HEK293 (cell line): Measurements from ENCODE around the gene BAG1.

Source experiments
- CTCF ChIA-PET: fragments of 350-600 bp; formaldehyde crosslinking; extraction: SDS; loops from one replicate; lab custom pipeline; 2021; ENCODE audit warnings: antibody characterized with exemption; lab: Yijun Ruan, JAX
- POLR2A ChIA-PET: fragments of 300-600 bp; formaldehyde crosslinking; extraction: SDS; loops from one replicate; lab custom pipeline; 2020; ENCODE audit warnings: antibody characterized with exemption, inconsistent platforms; lab: Yijun Ruan, JAX
- H3K27ac ChIP-seq: fragments of 200-500 bp; sonication (Bioruptor generic); 2 replicates; pipeline ENCODE4 v1.5.1; 2014; ENCODE audit warnings: low read depth, low read length, control low read depth, inconsistent platforms; ENCODE audit errors: extremely low read depth
- H3K36me3 ChIP-seq, 2 experiments: fragments of 200-500 bp in 1 of 2; sonication (Bioruptor generic) in 1 of 2; 1 replicate in 1 of 2; 2 replicates in 1 of 2; pipeline ENCODE4 v1.5.1; 2014 to 2017; ENCODE audit warnings: inconsistent platforms in 2 of 2, low read length in 2 of 2; ENCODE audit not compliant: control insufficient read depth in 2 of 2, insufficient read depth in 1 of 2
- H3K4me1 ChIP-seq: fragments of 200-500 bp; sonication (Bioruptor generic); 2 replicates; pipeline ENCODE4 v1.5.1; 2014; ENCODE audit warnings: mild to moderate bottlenecking, low read length, inconsistent platforms; ENCODE audit not compliant: control insufficient read depth, insufficient read depth
- H3K4me3 ChIP-seq: 2 replicates; pipeline ENCODE4 v1.5.1; 2011; ENCODE audit warnings: low read depth, mild to moderate bottlenecking, control low read depth, low read length, moderate library complexity
- H3K9me3 ChIP-seq: fragments of 200-500 bp; sonication (Bioruptor generic); 2 replicates; pipeline ENCODE4 v1.5.1; 2014; ENCODE audit warnings: low read depth, low read length, inconsistent platforms; ENCODE audit not compliant: control insufficient read depth, insufficient read depth
- CTCF ChIP-seq: fragments of 450-650 bp; formaldehyde crosslinking; IDR thresholded peaks from 2 replicates; pipeline ENCODE4 v1.5.1; 2016; ENCODE audit warnings: missing biosample characterization, missing genetic modification characterization
- EGR2 ChIP-seq: fragments of 450-650 bp; formaldehyde crosslinking; IDR thresholded peaks from 2 replicates; pipeline ENCODE4 v1.5.1; 2016; ENCODE audit warnings: low read depth, missing biosample characterization, missing genetic modification characterization
- HOXA7 ChIP-seq: sonication (generic); formaldehyde crosslinking; IDR thresholded peaks from 2 replicates; pipeline ENCODE4 v1.8.1; 2022; ENCODE audit warnings: missing genetic modification reagents, borderline replicate concordance
- HOXC10 ChIP-seq: sonication (generic); formaldehyde crosslinking; IDR thresholded peaks from 2 replicates; pipeline ENCODE4 v1.8.1; 2023; ENCODE audit warnings: mild to moderate bottlenecking, missing genetic modification reagents
- KLF10 ChIP-seq: fragments of 450-650 bp; IDR thresholded peaks from 2 replicates; pipeline ENCODE4 v1.5.1; 2018; ENCODE audit warnings: missing biosample characterization, mild to moderate bottlenecking, missing genetic modification characterization
- KLF16 ChIP-seq: fragments of 450-650 bp; formaldehyde crosslinking; IDR thresholded peaks from 2 replicates; pipeline ENCODE4 v1.5.1; 2017; ENCODE audit warnings: missing biosample characterization, missing genetic modification characterization
- KLF17 ChIP-seq: fragments of 450-650 bp; formaldehyde crosslinking; IDR thresholded peaks from 2 replicates; pipeline ENCODE4 v1.5.1; 2016; ENCODE audit warnings: missing biosample characterization, missing genetic modification characterization
- ZBTB11 ChIP-seq: fragments of 450-650 bp; formaldehyde crosslinking; conservative IDR thresholded peaks from 2 replicates; pipeline ENCODE4 v1.5.1; 2016; ENCODE audit warnings: low read depth, missing biosample characterization, missing genetic modification characterization
- ZBTB21 ChIP-seq: fragments of 450-650 bp; formaldehyde crosslinking; IDR thresholded peaks from 2 replicates; pipeline ENCODE4 v1.5.1; 2017; ENCODE audit warnings: missing biosample characterization, missing genetic modification characterization
- ZNF121 ChIP-seq: fragments of 450-650 bp; formaldehyde crosslinking; IDR thresholded peaks from 2 replicates; pipeline ENCODE4 v1.5.1; 2016; ENCODE audit warnings: missing biosample characterization, missing genetic modification characterization
- ZNF133 ChIP-seq: fragments of 450-650 bp; formaldehyde crosslinking; IDR thresholded peaks from 2 replicates; pipeline ENCODE4 v1.5.1; 2016; ENCODE audit warnings: missing biosample characterization, missing genetic modification characterization
- ZNF146 ChIP-seq: fragments of 450-650 bp; formaldehyde crosslinking; IDR thresholded peaks from 2 replicates; pipeline ENCODE4 v1.5.1; 2016; ENCODE audit warnings: missing biosample characterization, missing genetic modification characterization
- ZNF18 ChIP-seq: fragments of 450-650 bp; formaldehyde crosslinking; IDR thresholded peaks from 2 replicates; pipeline ENCODE4 v1.5.1; 2016; ENCODE audit warnings: missing biosample characterization, missing genetic modification characterization
- ZNF2 ChIP-seq: fragments of 450-650 bp; formaldehyde crosslinking; IDR thresholded peaks from 2 replicates; pipeline ENCODE4 v1.5.1; 2016; ENCODE audit warnings: missing biosample characterization, missing genetic modification characterization
- ZNF223 ChIP-seq: fragments of 450-650 bp; formaldehyde crosslinking; IDR thresholded peaks from 2 replicates; pipeline ENCODE4 v1.5.1; 2016; ENCODE audit warnings: missing biosample characterization, missing genetic modification characterization
- ZNF248 ChIP-seq: fragments of 450-650 bp; formaldehyde crosslinking; IDR thresholded peaks from 2 replicates; pipeline ENCODE4 v1.5.1; 2017; ENCODE audit warnings: missing biosample characterization, missing genetic modification characterization
- ZNF266 ChIP-seq: fragments of 450-650 bp; formaldehyde crosslinking; IDR thresholded peaks from 2 replicates; pipeline ENCODE4 v1.5.1; 2016; ENCODE audit warnings: missing biosample characterization, missing genetic modification characterization, low read depth
- ZNF354C ChIP-seq: fragments of 450-650 bp; formaldehyde crosslinking; IDR thresholded peaks from 2 replicates; pipeline ENCODE4 v1.5.1; 2016; ENCODE audit warnings: missing biosample characterization, missing genetic modification characterization, low read depth, borderline replicate concordance
- ZNF366 ChIP-seq: fragments of 450-650 bp; formaldehyde crosslinking; conservative IDR thresholded peaks from 2 replicates; pipeline ENCODE4 v1.5.1; 2016; ENCODE audit warnings: missing biosample characterization, missing genetic modification characterization
- ZNF394 ChIP-seq: fragments of 450-650 bp; formaldehyde crosslinking; IDR thresholded peaks from 2 replicates; pipeline ENCODE4 v1.5.1; 2016; ENCODE audit warnings: missing biosample characterization, missing genetic modification characterization, mild to moderate bottlenecking, moderate library complexity, borderline replicate concordance
- ZNF433 ChIP-seq: fragments of 450-650 bp; formaldehyde crosslinking; IDR thresholded peaks from 2 replicates; pipeline ENCODE4 v1.5.1; 2016; ENCODE audit warnings: missing biosample characterization, missing genetic modification characterization, low read depth
- ZNF48 ChIP-seq: fragments of 450-650 bp; formaldehyde crosslinking; IDR thresholded peaks from 2 replicates; pipeline ENCODE4 v1.5.1; 2016; ENCODE audit warnings: missing biosample characterization, missing genetic modification characterization
- ZNF561 ChIP-seq: fragments of 450-650 bp; IDR thresholded peaks from 2 replicates; pipeline ENCODE4 v1.5.1; 2018; ENCODE audit warnings: missing biosample characterization, missing genetic modification characterization, borderline replicate concordance
- ZNF610 ChIP-seq: fragments of 450-650 bp; formaldehyde crosslinking; IDR thresholded peaks from 2 replicates; pipeline ENCODE4 v1.5.1; 2016; ENCODE audit warnings: missing biosample characterization, missing genetic modification characterization, borderline replicate concordance
- ZNF701 ChIP-seq: fragments of 450-650 bp; formaldehyde crosslinking; IDR thresholded peaks from 2 replicates; pipeline ENCODE4 v1.5.1; 2016; ENCODE audit warnings: missing biosample characterization, missing genetic modification characterization
- ZNF792 ChIP-seq: fragments of 450-650 bp; formaldehyde crosslinking; IDR thresholded peaks from 2 replicates; pipeline ENCODE4 v1.5.1; 2016; ENCODE audit warnings: missing biosample characterization, missing genetic modification characterization
- ZSCAN16 ChIP-seq: fragments of 450-650 bp; formaldehyde crosslinking; IDR thresholded peaks from 2 replicates; pipeline ENCODE4 v1.5.1; 2016; ENCODE audit warnings: missing biosample characterization, missing genetic modification characterization
- TF ChIP-seq, protein P1 (sequence below): fragments of 450-650 bp; formaldehyde crosslinking; IDR thresholded peaks from 2 replicates; pipeline ENCODE4 v1.5.1; 2017; ENCODE audit warnings: missing biosample characterization, mild to moderate bottlenecking, missing genetic modification characterization, moderate library complexity
- TF ChIP-seq, protein P2 (sequence below): fragments of 450-650 bp; formaldehyde crosslinking; IDR thresholded peaks from 2 replicates; pipeline ENCODE4 v1.5.1; 2016; ENCODE audit warnings: missing biosample characterization, missing genetic modification characterization

The BAG1 gene

DNA sequence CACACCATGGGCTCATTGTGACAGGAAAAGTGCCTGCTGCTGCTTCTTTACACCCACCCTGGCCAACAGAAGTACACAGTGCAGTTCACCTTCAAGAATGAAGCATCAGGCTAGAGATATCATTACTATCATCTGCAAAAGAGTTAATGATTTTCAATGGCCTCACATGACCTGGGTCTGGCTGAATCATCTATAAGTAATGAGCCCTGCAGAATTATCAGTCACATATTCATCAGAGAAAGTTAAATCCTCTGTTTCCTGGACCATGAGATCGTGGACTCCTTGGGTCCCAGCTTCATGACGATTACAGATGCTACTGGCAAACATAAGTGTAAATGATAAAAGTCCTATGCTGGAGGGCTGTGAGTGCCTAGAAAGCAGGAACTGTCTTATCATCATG lies 8.3 kb downstream of the BAG1 start:
- Histone ChIP-seq H3K36me3 (peaks cover 23 to 86% of the 10 kb centered on the region in 2 experiments), H3K4me3 (no peak overlapping the region)
- CTCF ChIA-PET: no interaction called here

GRCh38 chr9:33255471-33255870 lies 9.0 kb downstream of the BAG1 start:
- peaks cover 23 to 80% of the 10 kb centered on the region in 2 experiments for H3K36me3 ChIP-seq
- POLR2A ChIA-PET: interaction anchor here (1.1 kb wide), 1 partner anchor 8 kb away, joined by 3 read pairs; no protein-coding TSS in a partner anchor
- TF ChIP-seq ZNF792 (no peak), ZNF561 (no peak), ZNF266 (no peak), ZBTB11 (tag by site-specific recombination) (no peak), ZNF121 (tag by site-specific recombination) (no peak), KLF10 (no peak), HOXA7 (no peak), CTCF (tag by site-specific recombination) (no peak), ZNF248 (no peak), KLF17 (no peak), ZNF354C (tag by site-specific recombination) (no peak), KLF16 (tag by site-specific recombination) (no peak), ZBTB21 (tag by site-specific recombination) (no peak)

More for the DNA sequence above, 8.3 kb downstream of the BAG1 start:
- H3K27ac ChIP-seq: no peak overlapping the region
- TF ChIP-seq ZNF146 (tag by site-specific recombination): no peak
- no peak for TF ChIP-seq ZNF610 (tag by site-specific recombination)
- TF ChIP-seq ZNF2 (tag by site-specific recombination): no peak
- TF ChIP-seq, protein P1, sequence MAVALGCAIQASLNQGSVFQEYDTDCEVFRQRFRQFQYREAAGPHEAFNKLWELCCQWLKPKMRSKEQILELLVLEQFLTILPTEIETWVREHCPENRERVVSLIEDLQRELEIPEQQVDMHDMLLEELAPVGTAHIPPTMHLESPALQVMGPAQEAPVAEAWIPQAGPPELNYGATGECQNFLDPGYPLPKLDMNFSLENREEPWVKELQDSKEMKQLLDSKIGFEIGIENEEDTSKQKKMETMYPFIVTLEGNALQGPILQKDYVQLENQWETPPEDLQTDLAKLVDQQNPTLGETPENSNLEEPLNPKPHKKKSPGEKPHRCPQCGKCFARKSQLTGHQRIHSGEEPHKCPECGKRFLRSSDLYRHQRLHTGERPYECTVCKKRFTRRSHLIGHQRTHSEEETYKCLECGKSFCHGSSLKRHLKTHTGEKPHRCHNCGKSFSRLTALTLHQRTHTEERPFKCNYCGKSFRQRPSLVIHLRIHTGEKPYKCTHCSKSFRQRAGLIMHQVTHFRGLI (tag by site-specific recombination): no peak
- TF ChIP-seq ZNF223 (tag by site-specific recombination): no peak
- TF ChIP-seq ZNF366: no peak
- TF ChIP-seq ZSCAN16: no peak
- TF ChIP-seq ZNF433 (tag by site-specific recombination): no peak
- no peak for TF ChIP-seq HOXC10 (CRISPR knock-in tag)
- TF ChIP-seq ZNF48: no peak
- TF ChIP-seq EGR2: no peak
- TF ChIP-seq ZNF18 (tag by site-specific recombination): no peak
- TF ChIP-seq, protein P2, sequence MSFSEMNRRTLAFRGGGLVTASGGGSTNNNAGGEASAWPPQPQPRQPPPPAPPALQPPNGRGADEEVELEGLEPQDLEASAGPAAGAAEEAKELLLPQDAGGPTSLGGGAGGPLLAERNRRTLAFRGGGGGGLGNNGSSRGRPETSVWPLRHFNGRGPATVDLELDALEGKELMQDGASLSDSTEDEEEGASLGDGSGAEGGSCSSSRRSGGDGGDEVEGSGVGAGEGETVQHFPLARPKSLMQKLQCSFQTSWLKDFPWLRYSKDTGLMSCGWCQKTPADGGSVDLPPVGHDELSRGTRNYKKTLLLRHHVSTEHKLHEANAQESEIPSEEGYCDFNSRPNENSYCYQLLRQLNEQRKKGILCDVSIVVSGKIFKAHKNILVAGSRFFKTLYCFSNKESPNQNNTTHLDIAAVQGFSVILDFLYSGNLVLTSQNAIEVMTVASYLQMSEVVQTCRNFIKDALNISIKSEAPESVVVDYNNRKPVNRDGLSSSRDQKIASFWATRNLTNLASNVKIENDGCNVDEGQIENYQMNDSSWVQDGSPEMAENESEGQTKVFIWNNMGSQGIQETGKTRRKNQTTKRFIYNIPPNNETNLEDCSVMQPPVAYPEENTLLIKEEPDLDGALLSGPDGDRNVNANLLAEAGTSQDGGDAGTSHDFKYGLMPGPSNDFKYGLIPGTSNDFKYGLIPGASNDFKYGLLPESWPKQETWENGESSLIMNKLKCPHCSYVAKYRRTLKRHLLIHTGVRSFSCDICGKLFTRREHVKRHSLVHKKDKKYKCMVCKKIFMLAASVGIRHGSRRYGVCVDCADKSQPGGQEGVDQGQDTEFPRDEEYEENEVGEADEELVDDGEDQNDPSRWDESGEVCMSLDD (tag by site-specific recombination): no peak
- no peak for TF ChIP-seq ZNF701 (tag by site-specific recombination)
- no peak for TF ChIP-seq ZNF394 (tag by site-specific recombination)
- no peak for TF ChIP-seq ZNF133 (tag by site-specific recombination)
- H3K4me1 ChIP-seq: no peaks in the 10 kb centered on the region
- POLR2A ChIA-PET: no interaction called here
- no peaks in the 10 kb centered on the region for H3K9me3 ChIP-seq

More at GRCh38 chr9:33255471-33255870, 9.0 kb downstream of the BAG1 start:
- Histone ChIP-seq H3K9me3 (no peaks in the 10 kb centered on the region), H3K4me3 (no peak overlapping the region), H3K27ac (no peak overlapping the region), H3K4me1 (no peaks in the 10 kb centered on the region)
- CTCF ChIA-PET: no interaction called here
